Measurements from ENCODE around the gene FGF14.

Gene FGF14

DNA sequence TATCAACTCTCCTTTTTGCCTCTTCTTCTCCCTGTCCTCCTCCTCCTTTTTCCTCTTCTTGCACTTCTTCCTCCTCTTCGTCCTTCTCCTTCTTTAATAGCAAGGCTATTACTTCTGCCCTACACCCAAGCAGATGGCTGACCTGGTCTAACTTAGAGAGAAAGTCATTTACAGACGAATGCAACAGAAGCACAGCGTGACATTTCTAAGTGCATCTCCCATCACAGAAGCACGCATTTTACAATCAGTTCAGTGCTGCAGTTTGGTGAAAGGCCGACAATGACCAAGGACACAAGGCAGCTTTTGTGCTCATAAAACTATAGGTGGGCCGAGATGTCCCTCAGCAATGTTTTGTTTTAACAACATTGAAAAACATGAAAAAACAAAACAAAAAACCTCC lies 231.5 kb downstream of the FGF14 start:
- TF ChIP-seq, protein P1, sequence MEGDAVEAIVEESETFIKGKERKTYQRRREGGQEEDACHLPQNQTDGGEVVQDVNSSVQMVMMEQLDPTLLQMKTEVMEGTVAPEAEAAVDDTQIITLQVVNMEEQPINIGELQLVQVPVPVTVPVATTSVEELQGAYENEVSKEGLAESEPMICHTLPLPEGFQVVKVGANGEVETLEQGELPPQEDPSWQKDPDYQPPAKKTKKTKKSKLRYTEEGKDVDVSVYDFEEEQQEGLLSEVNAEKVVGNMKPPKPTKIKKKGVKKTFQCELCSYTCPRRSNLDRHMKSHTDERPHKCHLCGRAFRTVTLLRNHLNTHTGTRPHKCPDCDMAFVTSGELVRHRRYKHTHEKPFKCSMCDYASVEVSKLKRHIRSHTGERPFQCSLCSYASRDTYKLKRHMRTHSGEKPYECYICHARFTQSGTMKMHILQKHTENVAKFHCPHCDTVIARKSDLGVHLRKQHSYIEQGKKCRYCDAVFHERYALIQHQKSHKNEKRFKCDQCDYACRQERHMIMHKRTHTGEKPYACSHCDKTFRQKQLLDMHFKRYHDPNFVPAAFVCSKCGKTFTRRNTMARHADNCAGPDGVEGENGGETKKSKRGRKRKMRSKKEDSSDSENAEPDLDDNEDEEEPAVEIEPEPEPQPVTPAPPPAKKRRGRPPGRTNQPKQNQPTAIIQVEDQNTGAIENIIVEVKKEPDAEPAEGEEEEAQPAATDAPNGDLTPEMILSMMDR (IDR thresholded peaks at IDR 0.05; ENCODE audit: borderline replicate concordance, insufficient read depth, low read depth, low read length) = no peak
- no peak overlapping the region for H3K4me3 ChIP-seq (ENCODE audit: low read depth, low read length)

DNA sequence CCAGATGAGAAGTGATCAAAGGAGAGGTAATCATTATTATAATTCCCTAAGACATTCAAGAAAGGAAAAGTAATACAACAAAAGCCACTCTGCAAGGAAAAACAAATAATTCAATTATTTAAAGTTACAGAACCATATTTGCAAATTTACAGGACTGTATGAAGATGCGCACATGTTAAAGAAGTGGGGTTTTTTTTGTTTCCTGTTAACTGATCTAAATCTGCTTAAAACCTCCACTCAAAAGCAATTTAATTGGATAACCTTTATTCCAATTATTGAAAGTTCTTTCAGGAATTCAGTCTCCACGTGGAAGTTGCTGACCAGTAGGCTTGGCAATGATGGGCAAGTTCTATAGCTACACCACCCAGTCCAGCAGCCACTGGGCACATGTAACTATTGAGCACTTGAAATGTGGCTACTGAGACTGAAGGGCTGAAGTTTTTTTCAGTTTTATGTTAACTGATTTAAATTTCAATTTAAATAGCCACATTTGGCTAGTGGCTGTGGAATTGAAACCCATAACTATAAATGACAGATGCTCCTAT lies 232.3 kb downstream of the FGF14 start:
- no peak overlapping the region for H3K4me3 ChIP-seq (ENCODE audit: low read depth, low read length)
- TF ChIP-seq, protein P1 (IDR thresholded peaks at IDR 0.05; ENCODE audit: borderline replicate concordance, insufficient read depth, low read depth, low read length) = no peak

DNA sequence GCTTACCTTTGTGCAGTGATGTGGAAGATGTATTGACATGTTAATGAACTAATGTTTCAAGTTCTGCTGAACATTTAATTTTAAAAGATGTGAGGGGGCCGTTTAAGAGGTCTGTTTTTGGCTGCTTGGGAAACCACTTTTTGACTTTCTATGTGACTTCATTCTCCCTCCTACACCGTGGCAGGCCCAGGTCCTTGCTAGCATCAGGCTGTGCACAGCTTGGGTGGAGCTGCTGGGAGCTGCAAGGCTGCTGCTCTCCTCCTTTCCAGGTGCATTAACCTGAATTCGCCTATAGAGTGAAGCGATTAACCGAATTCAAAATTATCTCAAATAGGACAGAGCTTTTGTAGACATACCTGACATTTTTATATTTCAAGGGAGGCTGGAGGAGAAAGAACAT lies 249.1 kb downstream of the FGF14 start:
- TF ChIP-seq, protein P1 (IDR thresholded peaks at IDR 0.05; ENCODE audit: borderline replicate concordance, insufficient read depth, low read depth, low read length) = no peak
- H3K4me3 ChIP-seq (ENCODE audit: low read depth, low read length) = no peak overlapping the region

DNA sequence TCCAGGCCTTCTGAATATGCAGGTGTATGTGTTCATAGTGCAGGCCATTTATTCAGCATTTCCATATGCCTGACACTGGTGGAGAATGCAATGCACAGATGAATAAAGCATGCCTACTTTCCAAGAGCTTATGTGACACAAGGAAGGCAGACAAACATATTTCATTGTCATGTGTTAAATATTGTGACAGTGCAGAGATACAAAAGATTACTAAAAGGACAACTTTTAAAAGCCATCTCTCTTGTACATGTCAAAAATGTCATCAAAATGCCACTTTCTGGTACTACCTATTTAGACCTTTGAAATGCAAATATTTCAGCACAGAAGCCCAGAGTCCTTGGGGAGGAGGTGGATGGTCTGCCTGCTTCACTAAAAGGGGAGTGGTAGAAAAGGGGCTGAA lies 254.5 kb downstream of the FGF14 start:
- no peak overlapping the region for H3K4me3 ChIP-seq (ENCODE audit: low read depth, low read length)
- TF ChIP-seq, protein P1 (IDR thresholded peaks at IDR 0.05; ENCODE audit: borderline replicate concordance, insufficient read depth, low read depth, low read length) = no peak

DNA sequence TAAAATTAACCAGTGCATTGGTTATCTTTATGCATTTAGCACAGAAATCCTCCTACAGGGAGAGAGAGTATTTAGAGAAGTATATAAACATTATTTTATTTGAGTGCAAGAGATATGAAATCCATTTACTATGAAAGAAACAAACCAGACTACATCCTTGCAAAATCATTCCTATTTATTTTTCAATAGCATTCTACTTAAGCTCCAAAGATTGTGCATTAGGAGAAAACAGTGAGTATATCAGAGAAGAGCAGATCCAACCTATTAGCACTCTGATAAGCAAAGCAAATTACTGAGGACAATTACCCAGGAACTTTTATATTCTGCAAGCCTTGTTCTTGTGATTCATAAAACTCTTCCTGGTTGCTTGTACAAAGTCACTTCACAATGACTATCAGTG lies 256.1 kb downstream of the FGF14 start:
- H3K4me3 ChIP-seq (ENCODE audit: low read depth, low read length) = no peak overlapping the region
- TF ChIP-seq, protein P1 (IDR thresholded peaks at IDR 0.05; ENCODE audit: borderline replicate concordance, insufficient read depth, low read depth, low read length) = no peak

DNA sequence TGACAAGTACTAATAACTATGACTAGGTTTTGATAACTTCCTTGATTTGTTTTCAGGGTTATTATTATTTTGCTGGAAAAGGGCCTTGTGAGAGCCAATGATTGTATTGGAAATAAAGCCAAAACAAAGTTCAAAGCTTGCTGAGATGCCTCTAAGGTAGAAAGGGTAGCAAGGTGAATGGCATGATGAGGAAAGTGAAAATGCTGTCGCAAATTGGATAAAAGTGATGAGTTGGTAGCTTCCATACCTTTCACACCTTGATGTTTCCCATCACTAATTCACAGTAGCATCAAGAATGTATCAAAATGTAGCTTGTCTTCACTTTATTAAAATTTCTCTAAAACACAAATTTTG lies 259.4 kb downstream of the FGF14 start:
- TF ChIP-seq, protein P1 (IDR thresholded peaks at IDR 0.05; ENCODE audit: borderline replicate concordance, insufficient read depth, low read depth, low read length) = no peak
- H3K4me3 ChIP-seq (ENCODE audit: low read depth, low read length) = no peak overlapping the region

DNA sequence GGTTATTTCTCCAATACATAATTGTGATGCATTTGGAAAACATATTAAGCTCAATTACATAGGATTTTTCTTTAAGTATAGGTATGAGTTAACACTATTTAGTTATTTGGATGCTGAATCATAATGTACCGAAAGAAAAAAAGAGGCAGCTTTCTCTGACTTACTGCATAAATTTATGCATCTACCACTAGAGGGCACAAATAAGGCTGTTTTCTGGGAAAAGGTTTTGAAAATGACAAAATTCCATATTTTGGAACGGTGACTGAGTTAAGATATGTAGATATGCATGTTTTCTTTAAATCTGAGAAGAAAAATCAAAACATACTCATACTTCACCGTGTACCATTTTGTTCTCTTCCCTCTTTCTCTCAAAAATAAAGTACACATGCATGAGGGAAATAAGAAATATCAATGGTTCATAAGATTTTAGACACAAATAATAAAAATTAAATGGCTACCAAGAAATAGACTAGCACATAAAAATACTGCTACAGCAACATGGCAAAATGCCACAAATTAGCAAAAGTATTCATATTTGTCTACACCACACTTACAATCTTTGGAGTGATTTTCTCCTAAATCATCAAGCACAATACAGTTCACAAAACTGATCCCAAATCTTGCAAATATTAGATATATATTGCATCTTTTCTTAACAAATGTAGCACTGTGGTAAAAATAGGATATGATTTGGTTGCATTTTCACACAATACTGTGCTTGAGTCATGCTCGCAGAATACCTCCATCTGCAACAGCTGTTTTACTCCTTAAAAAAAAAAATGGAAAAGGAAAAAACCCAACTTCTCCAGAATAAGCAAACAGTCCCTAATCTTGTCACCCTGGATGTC lies 260.0 kb downstream of the FGF14 start:
- TF ChIP-seq, protein P1 (IDR thresholded peaks at IDR 0.05; ENCODE audit: borderline replicate concordance, insufficient read depth, low read depth, low read length) = peak; percentile 41; the same call in 1 of the 2 replicates
- H3K4me3 ChIP-seq (ENCODE audit: low read depth, low read length) = no peak overlapping the region

Measured in GM12875 (cell line).